Measurements from ENCODE around the gene AATF. TPM values are rescaled to one million over a fixed set of nuclear protein-coding genes. Genes with fewer than 3 reads are reported as not detected.

Gene AATF
- total RNA-seq, 3 donors from 2014 or later: 34.4 to 47.2 (median 40.0) TPM

- H3K9me3 ChIP-seq: no peaks in the 10 kb centered on the region
- no peaks in the 10 kb centered on the region for H3K4me1 ChIP-seq
- no peaks in the 10 kb centered on the region for H3K27me3 ChIP-seq
- no peak for DNase-seq (ENCODE audit: low spot score in 2 of 2)
- H3K27ac ChIP-seq: no peak overlapping the region
- TF ChIP-seq CTCF (IDR thresholded peaks at IDR 0.05) (no peak), POLR2A (IDR thresholded peaks at IDR 0.05) (no peak), POLR2AphosphoS5 (IDR thresholded peaks at IDR 0.05) (no peak)
- intact Hi-C loops (cut with DNase I; ENCODE audit: low total_unique reads): no loop called here
- no peak overlapping the region for H3K4me3 ChIP-seq
- H3K36me3 ChIP-seq: no peaks in the 10 kb centered on the region
Measured at GRCh38 chr17:37086334-37086733, 137.6 kb downstream of the AATF start.

GRCh38 chr17:37086948-37087347 is 138.2 kb downstream of the AATF start:
- Histone ChIP-seq H3K27me3 (no peaks in the 10 kb centered on the region), H3K9me3 (no peaks in the 10 kb centered on the region), H3K36me3 (no peaks in the 10 kb centered on the region), H3K4me3 (no peak overlapping the region), H3K4me1 (no peaks in the 10 kb centered on the region), H3K27ac (no peak overlapping the region)
- intact Hi-C loops (cut with DNase I; ENCODE audit: low total_unique reads): no loop called here
- no peak for DNase-seq (ENCODE audit: low spot score in 2 of 2)
- no peak for TF ChIP-seq CTCF (IDR thresholded peaks at IDR 0.05)
- TF ChIP-seq POLR2AphosphoS5 (IDR thresholded peaks at IDR 0.05): no peak
- TF ChIP-seq POLR2A (IDR thresholded peaks at IDR 0.05): no peak

GRCh38 chr17:37087683-37088082 is 138.9 kb downstream of the AATF start:
- no peak for TF ChIP-seq POLR2AphosphoS5 (IDR thresholded peaks at IDR 0.05)
- no peak for TF ChIP-seq POLR2A (IDR thresholded peaks at IDR 0.05)
- no peak for TF ChIP-seq CTCF (IDR thresholded peaks at IDR 0.05)
- intact Hi-C loops (cut with DNase I; ENCODE audit: low total_unique reads): no loop called here
- no peaks in the 10 kb centered on the region for H3K4me1 ChIP-seq
- no peak for DNase-seq (ENCODE audit: low spot score in 2 of 2)
- H3K27ac ChIP-seq: no peak overlapping the region
- no peak overlapping the region for H3K4me3 ChIP-seq
- no peaks in the 10 kb centered on the region for H3K9me3 ChIP-seq
- no peaks in the 10 kb centered on the region for H3K36me3 ChIP-seq
- H3K27me3 ChIP-seq: no peaks in the 10 kb centered on the region

GRCh38 chr17:37088459-37088858 is 139.7 kb downstream of the AATF start:
- intact Hi-C loops (cut with DNase I; ENCODE audit: low total_unique reads): no loop called here
- TF ChIP-seq CTCF (IDR thresholded peaks at IDR 0.05) (no peak), POLR2A (IDR thresholded peaks at IDR 0.05) (no peak), POLR2AphosphoS5 (IDR thresholded peaks at IDR 0.05) (no peak)
- no peaks in the 10 kb centered on the region for H3K4me1 ChIP-seq
- no peaks in the 10 kb centered on the region for H3K27me3 ChIP-seq
- no peak overlapping the region for H3K27ac ChIP-seq
- no peak for DNase-seq (ENCODE audit: low spot score in 2 of 2)
- H3K4me3 ChIP-seq: no peak overlapping the region
- no peaks in the 10 kb centered on the region for H3K36me3 ChIP-seq
- no peaks in the 10 kb centered on the region for H3K9me3 ChIP-seq

- TF ChIP-seq POLR2A (IDR thresholded peaks at IDR 0.05) (no peak), CTCF (IDR thresholded peaks at IDR 0.05) (peak in 1 of 3 donors; percentile 25), POLR2AphosphoS5 (IDR thresholded peaks at IDR 0.05) (no peak)
- peak in 1 of 2 donors; percentile 59 for DNase-seq (ENCODE audit: low spot score in 2 of 2)
- no peaks in the 10 kb centered on the region for H3K27me3 ChIP-seq
- no peak overlapping the region for H3K4me3 ChIP-seq
- H3K9me3 ChIP-seq: no peaks in the 10 kb centered on the region
- H3K36me3 ChIP-seq: no peaks in the 10 kb centered on the region
- no peaks in the 10 kb centered on the region for H3K4me1 ChIP-seq
- intact Hi-C loops (cut with DNase I; ENCODE audit: low total_unique reads): no loop called here
- peak overlapping the region in 1 of 2 donors; percentile 2 for H3K27ac ChIP-seq
Measured at GRCh38 chr17:37088913-37089312, 140.2 kb downstream of the AATF start.

Measured in breast epithelium (tissue), 4 donors.